Measurements from ENCODE around the gene NMNAT3.

The NMNAT3 gene

DNA sequence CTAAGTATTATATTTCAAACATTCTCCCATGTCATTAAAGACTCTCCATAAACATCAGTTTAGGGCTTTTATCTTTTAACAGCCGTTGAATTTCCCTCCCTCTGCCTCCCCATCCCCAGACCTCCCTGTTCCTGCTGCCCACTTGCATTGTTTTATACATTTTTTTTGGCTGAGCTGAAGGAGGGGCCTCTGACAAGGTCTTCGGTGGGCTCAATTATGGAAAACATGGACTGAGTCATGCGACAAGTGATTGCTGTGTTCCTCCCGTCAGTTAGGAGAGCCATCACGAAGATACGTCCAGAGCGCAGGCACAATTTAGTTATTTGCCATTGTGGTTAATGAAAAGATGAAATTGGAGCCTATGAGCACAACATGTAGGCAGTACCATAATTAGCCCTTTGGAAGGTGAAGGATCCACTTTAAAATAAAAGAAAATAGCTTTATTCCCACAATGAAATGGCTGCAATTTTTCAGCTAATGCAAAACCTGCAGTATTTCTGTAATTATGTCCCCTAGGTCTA is 12.0 kb upstream of the NMNAT3 start:
- no peak overlapping the region for H3K4me3 ChIP-seq (ENCODE audit: low read length)
- TF ChIP-seq CTCF (IDR thresholded peaks at IDR 0.05; ENCODE audit: insufficient read depth, low read depth, low read length, missing control alignments): no peak
- no peak for DNase-seq (ENCODE audit: low read depth)

DNA sequence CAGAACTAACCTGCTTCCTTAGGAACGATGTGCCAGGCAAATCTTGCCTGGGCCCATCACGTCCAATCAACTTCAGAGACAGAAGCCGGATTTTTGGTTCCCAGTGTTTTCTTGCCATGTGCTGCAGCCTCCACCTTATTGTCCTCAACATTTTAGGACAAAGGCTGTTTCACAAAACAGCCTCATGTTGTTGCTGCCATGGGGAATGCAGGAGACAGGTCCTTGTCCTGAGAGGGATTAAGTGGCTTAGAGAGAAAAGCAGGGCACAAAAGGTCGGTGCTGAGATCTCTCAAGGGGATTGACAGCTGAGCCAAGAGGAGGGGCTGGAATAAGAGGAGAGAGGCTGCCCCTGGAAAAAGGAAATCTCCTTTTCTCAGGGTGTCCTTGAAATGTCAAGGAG is 11.3 kb upstream of the NMNAT3 start:
- no peak for DNase-seq (ENCODE audit: low read depth)
- no peak for TF ChIP-seq CTCF (IDR thresholded peaks at IDR 0.05; ENCODE audit: insufficient read depth, low read depth, low read length, missing control alignments)
- H3K4me3 ChIP-seq (ENCODE audit: low read length): no peak overlapping the region

DNA sequence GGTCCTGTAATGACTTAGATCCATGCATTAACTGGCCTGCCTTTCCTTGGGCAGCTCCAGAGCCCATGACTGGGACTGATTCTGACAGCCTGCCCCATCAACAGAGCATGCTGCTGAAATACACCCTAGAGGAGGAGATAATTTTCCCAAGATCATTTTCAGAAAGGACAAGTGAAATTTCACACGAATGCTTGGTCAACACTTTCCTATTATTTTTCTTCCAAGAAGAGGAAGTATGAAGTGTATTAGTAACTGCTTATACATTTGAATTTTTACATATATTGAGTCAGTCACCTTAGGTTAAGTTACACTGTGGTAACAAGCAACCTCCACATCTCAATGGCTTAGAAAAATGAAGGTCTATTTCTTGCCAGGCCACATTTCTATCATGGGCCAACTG is 9.7 kb upstream of the NMNAT3 start:
- no peak for DNase-seq (ENCODE audit: low read depth)
- no peak for TF ChIP-seq CTCF (IDR thresholded peaks at IDR 0.05; ENCODE audit: insufficient read depth, low read depth, low read length, missing control alignments)
- H3K4me3 ChIP-seq (ENCODE audit: low read length): no peak overlapping the region

- no peak overlapping the region for H3K4me3 ChIP-seq (ENCODE audit: low read length)
- no peak for DNase-seq (ENCODE audit: low read depth)
- no peak for TF ChIP-seq CTCF (IDR thresholded peaks at IDR 0.05; ENCODE audit: insufficient read depth, low read depth, low read length, missing control alignments)
These were observed 8.9 kb upstream of the NMNAT3 start for GRCh38 chr3:139686624-139687023.

DNA sequence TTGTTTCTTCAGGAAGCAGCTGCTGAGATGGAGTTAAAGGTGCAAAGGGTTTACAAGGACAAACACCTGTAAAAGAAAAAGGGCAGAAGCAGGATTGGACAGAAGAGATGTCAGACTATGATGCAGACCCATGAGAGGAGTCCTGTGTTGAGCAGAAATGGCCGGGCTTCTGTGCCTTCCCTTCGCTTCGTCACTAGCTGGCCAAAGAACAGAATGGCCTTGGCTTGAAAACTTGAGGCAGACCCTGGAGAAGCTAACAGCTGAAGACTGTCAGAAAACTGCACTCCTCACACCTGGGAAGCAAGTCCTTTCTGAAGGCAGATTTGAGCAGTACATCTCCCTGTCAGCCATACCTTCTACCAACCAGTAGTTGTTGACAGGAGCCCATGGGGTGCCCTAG is 8.4 kb upstream of the NMNAT3 start:
- DNase-seq (ENCODE audit: low read depth): no peak
- no peak overlapping the region for H3K4me3 ChIP-seq (ENCODE audit: low read length)
- TF ChIP-seq CTCF (IDR thresholded peaks at IDR 0.05; ENCODE audit: insufficient read depth, low read depth, low read length, missing control alignments): no peak

DNA sequence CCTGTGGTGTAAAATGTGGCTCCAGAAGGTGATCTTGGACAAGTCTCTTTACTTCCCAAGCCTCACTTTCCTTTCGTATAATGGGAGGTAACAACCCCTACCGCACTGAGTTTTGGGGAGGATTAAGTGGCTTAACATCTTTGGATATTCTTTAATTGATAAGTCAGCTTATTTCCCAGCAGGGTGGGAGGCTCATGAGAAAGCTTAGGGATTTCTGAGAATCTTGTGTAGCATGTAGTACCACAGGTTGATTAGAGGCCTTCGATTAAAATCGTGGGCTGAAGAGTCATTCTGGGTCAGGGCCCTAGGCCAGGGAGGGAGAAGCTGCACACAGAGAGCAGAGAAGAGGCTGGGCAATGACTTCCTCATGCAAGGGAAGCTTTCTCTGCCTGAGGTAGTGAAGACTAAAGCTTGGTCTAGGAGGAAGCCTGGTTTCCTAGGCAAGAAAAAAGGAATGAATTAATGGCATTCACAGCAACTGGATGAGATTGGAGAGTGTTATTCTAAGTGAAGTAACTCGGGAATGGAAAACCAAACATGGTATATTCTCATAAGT is 1.5 kb upstream of the NMNAT3 start:
- no peak for DNase-seq (ENCODE audit: low read depth)
- no peak for TF ChIP-seq CTCF (IDR thresholded peaks at IDR 0.05; ENCODE audit: insufficient read depth, low read depth, low read length, missing control alignments)
- H3K4me3 ChIP-seq (ENCODE audit: low read length): no peak overlapping the region
